ENCODE results near the gene TNFRSF6B.
"Not testable (repeated sequence)": the region's sequence is repeated elsewhere in the genome, so short reads cannot be mapped to it uniquely, and the experiment has no call there.

The TNFRSF6B gene

GRCh38 chr20:63662813-63663189, 33.7 kb upstream of the TNFRSF6B start:
- no peak for DNase-seq (ENCODE audit: low read depth in 2 of 2)

- DNase-seq (ENCODE audit: low read depth in 2 of 2) = no peak
These were observed 33.0 kb upstream of the TNFRSF6B start for GRCh38 chr20:63663332-63664066.

GRCh38 chr20:63664143-63664851, 32.2 kb upstream of the TNFRSF6B start:
- no peak for DNase-seq (ENCODE audit: low read depth in 2 of 2)

- DNase-seq (ENCODE audit: low read depth in 2 of 2) = no peak
These were observed 31.4 kb upstream of the TNFRSF6B start for GRCh38 chr20:63664861-63665594.

DNA sequence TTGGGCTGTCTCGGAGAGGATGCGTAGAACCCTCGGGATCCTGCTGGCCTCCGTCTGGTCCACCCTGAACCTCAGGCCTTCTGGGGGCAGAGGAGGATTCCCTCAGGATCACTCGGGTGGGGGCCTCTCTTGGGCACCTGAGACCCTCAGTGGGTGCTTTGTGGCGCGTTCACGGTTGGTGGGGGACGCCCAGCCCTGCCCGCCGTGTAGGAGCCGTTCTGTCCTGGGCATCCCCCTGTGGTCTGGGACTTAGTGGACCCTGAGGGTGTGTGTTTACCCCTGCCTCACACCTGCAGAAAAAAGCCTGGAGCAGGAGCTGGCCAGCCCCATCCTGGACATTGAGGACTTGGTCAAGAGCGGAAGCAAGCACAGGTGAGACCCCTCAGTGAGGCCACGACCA, 30.7 kb upstream of the TNFRSF6B start:
- no peak for DNase-seq (ENCODE audit: low read depth in 2 of 2)

DNA sequence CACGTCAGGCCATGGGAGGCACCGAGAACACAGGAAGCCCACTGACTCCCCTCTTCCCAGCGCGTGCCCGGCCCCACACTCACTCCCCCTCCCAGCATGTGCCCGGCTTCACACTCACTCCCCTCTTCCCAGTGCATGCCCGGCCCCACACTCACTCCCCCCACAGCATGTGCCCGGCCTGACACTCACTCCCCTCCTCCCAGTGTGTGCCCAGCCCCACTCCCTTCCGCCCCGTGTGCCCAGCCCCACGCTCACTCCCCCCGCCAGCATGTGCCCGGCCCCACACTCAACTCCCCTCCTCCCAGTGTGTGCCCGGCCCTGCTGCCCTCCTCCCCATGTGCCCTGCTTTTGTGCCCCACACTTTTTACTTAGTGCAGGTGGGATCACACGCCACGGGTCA, 28.6 kb upstream of the TNFRSF6B start:
- DNase-seq (ENCODE audit: low read depth in 2 of 2) = no peak

DNA sequence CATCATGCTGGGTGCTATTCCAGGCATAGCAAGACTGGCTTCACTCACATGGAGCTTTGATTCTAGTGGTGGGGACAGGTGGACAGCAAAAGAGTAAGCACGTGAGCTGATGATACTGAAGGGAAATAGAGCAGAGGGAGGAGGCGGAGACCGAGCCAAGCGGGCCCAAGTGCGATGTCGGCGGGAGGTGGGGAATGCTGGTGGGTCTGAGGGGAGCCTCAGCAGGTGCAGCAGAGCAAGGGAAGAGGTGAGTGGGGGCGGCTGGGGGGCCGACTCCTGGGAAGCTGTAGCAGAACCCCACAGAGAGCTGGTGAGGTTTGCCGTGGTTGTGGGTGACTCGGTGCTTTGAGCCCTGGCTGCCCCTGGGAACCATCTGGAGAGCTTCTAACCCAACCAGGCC, 28.1 kb upstream of the TNFRSF6B start:
- no peak for DNase-seq (ENCODE audit: low read depth in 2 of 2)

DNA sequence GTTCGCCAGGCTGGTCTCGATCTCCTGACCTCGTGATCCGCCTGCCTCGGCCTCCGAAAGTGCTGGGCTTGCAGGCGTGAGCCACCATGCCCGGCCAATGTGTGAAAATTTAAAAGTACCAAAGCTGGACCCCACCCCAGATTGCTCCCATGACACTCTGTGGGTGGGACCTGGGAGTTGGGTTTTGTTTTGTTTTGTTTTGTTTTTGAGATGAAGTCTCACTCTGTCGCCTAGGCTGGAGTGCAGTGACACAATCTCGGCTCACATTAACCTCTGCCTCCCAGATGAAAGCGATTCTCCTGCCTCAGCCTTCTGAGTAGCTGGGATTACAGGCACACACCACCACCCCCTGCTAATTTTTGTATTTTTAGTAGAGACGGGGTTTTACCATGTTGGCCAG, 24.8 kb upstream of the TNFRSF6B start:
- not testable (repeated sequence) for DNase-seq (ENCODE audit: low read depth in 2 of 2)

GRCh38 chr20:63672666-63673065, 23.8 kb upstream of the TNFRSF6B start:
- DNase-seq (ENCODE audit: low read depth in 2 of 2) = no peak

GRCh38 chr20:63673951-63674350, 22.5 kb upstream of the TNFRSF6B start:
- no peak for DNase-seq (ENCODE audit: low read depth in 2 of 2)

GRCh38 chr20:63675681-63676368, 20.6 kb upstream of the TNFRSF6B start:
- DNase-seq (ENCODE audit: low read depth in 2 of 2) = no peak

GRCh38 chr20:63678071-63678470, 18.4 kb upstream of the TNFRSF6B start:
- DNase-seq (ENCODE audit: low read depth in 2 of 2) = no peak

DNA sequence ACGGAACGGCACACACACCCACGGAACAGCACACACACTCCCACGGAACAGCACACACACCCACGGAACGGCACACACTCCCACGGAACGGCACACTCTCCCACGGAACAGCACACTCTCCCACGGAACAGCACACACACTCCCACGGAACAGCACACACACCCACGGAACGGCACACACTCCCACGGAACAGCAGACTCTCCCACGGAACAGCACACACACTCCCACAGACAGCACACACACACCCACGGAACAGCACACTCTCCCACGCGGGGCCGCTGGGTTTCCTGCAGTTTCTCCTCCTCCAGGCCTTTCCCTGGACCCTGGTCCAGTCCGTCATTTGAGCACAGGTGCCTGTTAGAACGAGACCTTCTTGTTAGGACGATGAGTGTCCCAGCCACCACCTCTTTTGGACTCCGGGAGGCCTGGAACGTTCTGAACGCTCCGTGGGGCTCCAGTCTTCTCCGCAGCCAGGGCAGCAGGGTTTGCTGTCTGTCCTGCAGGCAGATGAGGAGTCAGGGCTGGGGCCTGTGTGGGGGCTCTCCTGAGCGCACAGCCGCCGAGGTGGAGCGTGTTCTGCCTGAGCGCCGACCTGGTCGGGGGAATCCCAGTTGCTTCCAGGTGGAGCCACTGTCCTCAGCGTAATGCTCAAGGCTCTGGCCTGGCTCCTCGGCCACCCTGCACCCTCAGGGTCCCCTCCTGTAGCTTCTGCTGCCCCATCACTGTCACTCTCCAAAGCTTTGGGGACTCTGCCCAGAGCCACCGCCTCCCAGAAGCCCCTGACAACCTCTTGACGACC, 17.6 kb upstream of the TNFRSF6B start:
- no peak for DNase-seq (ENCODE audit: low read depth in 2 of 2)

GRCh38 chr20:63679799-63680305, 16.6 kb upstream of the TNFRSF6B start:
- DNase-seq (ENCODE audit: low read depth in 2 of 2) = no peak

DNA sequence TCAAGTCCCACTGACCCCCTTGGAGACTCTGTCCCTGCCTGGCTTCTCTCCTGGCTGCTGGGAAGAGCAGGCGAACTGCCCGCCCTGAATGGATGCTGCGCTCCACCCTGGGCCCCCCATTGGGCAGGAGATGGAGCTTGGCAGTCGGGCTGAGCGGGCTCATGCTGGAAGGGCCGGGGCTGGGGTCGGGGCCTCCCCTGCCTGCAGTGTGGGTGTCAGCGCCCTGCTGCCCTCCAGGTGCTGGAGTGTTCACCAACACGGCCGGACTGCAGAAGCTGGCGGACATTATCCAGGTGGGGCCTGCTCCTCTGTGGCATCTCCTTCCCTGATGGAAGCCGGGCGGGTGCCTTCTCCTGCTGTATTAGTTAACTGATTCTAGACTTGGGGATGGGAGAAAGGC, 16.0 kb upstream of the TNFRSF6B start:
- DNase-seq (ENCODE audit: low read depth in 2 of 2) = no peak

DNA sequence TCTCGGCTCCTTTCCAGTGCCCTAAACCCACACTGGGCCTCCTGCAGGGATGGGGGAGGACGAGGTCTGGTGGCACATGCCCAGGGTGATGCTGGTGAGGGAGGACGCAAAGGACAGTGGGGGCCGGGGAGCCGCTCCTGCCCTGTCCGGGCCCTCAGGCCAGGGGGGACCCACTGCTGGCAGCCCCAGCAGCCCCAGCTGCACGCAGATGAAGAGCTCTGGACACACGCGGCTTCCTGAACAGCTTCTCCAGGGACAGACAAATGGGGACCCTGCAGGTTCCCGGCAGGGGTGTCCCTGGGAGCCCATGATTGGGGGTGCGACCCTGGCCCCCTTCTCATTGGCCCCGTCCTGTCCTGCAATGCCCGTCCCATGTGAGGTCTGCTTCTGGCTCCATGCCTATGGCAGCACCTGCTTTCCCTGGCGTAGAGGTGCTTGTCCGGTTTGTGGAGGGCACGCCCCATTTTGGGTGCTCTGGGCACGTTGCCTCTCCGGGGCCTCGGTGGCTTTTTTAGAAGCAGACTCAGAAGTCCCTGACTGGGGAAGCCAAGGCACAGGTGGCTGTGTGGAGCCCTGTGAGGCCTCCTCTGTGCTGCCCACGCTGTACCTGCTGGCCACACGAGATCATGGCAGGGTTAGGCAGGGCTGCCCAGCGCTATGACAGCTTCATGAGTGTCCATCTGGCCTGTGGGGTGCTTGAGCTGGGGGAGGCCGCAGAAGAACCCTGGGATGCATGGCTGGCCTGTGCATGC, 15.4 kb upstream of the TNFRSF6B start:
- no peak for DNase-seq (ENCODE audit: low read depth in 2 of 2)

GRCh38 chr20:63681609-63682142, 14.8 kb upstream of the TNFRSF6B start:
- no peak for DNase-seq (ENCODE audit: low read depth in 2 of 2)

- DNase-seq (ENCODE audit: low read depth in 2 of 2) = no peak
These were observed 13.9 kb upstream of the TNFRSF6B start for GRCh38 chr20:63682384-63683139.

- DNase-seq (ENCODE audit: low read depth in 2 of 2) = no peak
These were observed 11.0 kb upstream of the TNFRSF6B start for GRCh38 chr20:63685269-63686026.

Measured in stimulated activated CD8-positive, alpha-beta memory T cell treated with anti-CD3 and anti-CD28 coated beads, Interleukin-2, amount 100 ng/mL, for 48 hours (primary cell).